Vagina (tissue), 2 donors: ENCODE data around the gene ADAMTS7. TPM values are rescaled to one million over a fixed set of nuclear protein-coding genes. Genes with fewer than 3 reads are reported as not detected.
A peak's percentile ranks its signal among the peaks of the same experiment; 100 is the strongest.

Experiments used
- DNase-seq, 2 donors: peaks; one replicate each; pipeline ENCODE4 v3.0.0-alpha.2; 2017; ENCODE audit errors: extremely low spot score in 2 of 2
- H3K27ac ChIP-seq: fragments of 200-600 bp; sonication (generic); one replicate; pipeline ENCODE4 v1.5.1; 2019
- H3K27me3 ChIP-seq: fragments of 200-600 bp; sonication (generic); one replicate; pipeline ENCODE4 v1.5.1; 2019
- H3K36me3 ChIP-seq, 2 donors: fragments of 200-600 bp; sonication (generic); one replicate each; pipeline ENCODE4 v1.5.1; 2017 to 2019
- H3K4me1 ChIP-seq: fragments of 200-600 bp; sonication (generic); one replicate; pipeline ENCODE4 v1.5.1; 2019
- H3K4me3 ChIP-seq, 2 donors: fragments of 200-600 bp; sonication (generic); 1 replicate in 1 of 2; 2 replicates in 1 of 2; pipeline ENCODE4 v1.5.1; 2016 to 2019
- H3K9me3 ChIP-seq: fragments of 200-600 bp; sonication (generic); one replicate; pipeline ENCODE4 v1.5.1; 2019
- POLR2A ChIP-seq, 2 donors: fragments of 450-650 bp; IDR thresholded peaks; one replicate each; pipeline ENCODE4 v1.6.1; 2017; ENCODE audit warnings: antibody characterized with exemption in 2 of 2, mild to moderate bottlenecking in 2 of 2, moderate library complexity in 2 of 2
- POLR2AphosphoS5 ChIP-seq, 2 donors: sonication (generic); formaldehyde crosslinking; IDR thresholded peaks; one replicate each; pipeline ENCODE4 v1.9.0; 2017; ENCODE audit warnings: antibody characterized with exemption in 2 of 2, mild to moderate bottlenecking in 2 of 2, low read depth in 1 of 2; ENCODE audit not compliant: insufficient read depth in 1 of 2
- intact Hi-C: fragments of 100-400 bp; cut with DNase I; formaldehyde crosslinking; loops from one replicate; pipeline ENCODE4 v1.15.1; 2023
- total RNA-seq: library from RNA; depleted of rRNA; stranded (reverse); fragments of >200 nt; gene quantifications from one replicate; pipeline ENCODE4 v1.2.3, GENCODE V29; 2016
- TF ChIP-seq, protein P1 (sequence below), 3 experiments: fragments of 450-650 bp in 2 of 3; fragments of 200-600 bp in 1 of 3; sonication (generic) in 1 of 3; IDR thresholded peaks; one replicate each; pipeline ENCODE4 v1.5.1; 2017 to 2019; ENCODE audit warnings: antibody characterized with exemption in 3 of 3, mild to moderate bottlenecking in 2 of 3, moderate library complexity in 2 of 3

ADAMTS7 gene
- total RNA-seq, 1 donor from 2014 or later: 2.5 TPM

DNA sequence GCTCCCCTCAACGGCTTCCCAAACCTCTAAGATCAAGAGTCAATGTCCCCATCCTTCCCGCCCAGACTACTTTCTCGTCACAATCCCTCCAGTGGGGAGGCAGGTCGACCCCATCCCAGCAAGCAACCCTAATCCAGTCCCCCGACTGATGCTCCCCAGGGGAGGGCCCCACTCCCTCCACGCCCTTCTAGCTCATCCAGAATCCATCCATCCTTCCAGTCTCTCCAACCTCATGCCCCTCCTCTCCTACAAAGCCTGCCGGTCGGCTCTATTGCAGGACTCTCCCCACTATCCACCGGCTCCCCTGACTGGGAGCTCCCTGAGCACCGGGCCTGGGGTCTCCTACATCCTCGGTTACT, 1.3 kb downstream of the ADAMTS7 start:
- Histone ChIP-seq H3K4me3 (peak overlapping the region; percentile 65 to 85), H3K27ac (peak overlapping the region; percentile 79), H3K36me3 (no peaks in the 10 kb centered on the region), H3K4me1 (peaks cover 24% of the 10 kb centered on the region), H3K9me3 (no peaks in the 10 kb centered on the region), H3K27me3 (no peaks in the 10 kb centered on the region)
- DNase-seq: no peak
- TF ChIP-seq POLR2A (IDR thresholded peaks at IDR 0.05) (no peak), POLR2AphosphoS5 (IDR thresholded peaks at IDR 0.05; ENCODE audit: insufficient read depth in 1 of 2, low read depth in 1 of 2) (no peak)
- TF ChIP-seq, protein P1, sequence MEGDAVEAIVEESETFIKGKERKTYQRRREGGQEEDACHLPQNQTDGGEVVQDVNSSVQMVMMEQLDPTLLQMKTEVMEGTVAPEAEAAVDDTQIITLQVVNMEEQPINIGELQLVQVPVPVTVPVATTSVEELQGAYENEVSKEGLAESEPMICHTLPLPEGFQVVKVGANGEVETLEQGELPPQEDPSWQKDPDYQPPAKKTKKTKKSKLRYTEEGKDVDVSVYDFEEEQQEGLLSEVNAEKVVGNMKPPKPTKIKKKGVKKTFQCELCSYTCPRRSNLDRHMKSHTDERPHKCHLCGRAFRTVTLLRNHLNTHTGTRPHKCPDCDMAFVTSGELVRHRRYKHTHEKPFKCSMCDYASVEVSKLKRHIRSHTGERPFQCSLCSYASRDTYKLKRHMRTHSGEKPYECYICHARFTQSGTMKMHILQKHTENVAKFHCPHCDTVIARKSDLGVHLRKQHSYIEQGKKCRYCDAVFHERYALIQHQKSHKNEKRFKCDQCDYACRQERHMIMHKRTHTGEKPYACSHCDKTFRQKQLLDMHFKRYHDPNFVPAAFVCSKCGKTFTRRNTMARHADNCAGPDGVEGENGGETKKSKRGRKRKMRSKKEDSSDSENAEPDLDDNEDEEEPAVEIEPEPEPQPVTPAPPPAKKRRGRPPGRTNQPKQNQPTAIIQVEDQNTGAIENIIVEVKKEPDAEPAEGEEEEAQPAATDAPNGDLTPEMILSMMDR (IDR thresholded peaks at IDR 0.05): no peak
- intact Hi-C loops: no loop called here

DNA sequence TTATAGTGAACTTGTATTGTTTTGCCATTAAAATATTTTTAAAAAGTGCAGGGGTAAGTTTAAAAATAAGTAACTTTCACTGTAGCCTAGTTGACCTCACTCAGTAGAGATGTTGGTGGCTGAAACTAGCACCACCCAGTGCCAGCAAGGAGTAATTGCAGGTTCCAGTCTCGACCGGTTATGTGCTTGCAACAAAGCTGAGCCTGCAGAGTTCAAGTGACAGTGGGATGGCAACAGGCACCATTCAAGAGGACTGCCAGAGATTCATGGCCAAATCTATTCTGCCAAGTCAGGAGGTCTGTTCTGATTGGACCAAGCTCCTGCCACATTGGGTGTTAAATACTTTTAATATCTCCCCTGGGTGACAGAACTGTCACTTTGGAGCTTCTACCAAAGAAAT, 2.7 kb downstream of the ADAMTS7 start:
- intact Hi-C loops: no loop called here
- Histone ChIP-seq H3K27ac (no peak overlapping the region), H3K4me3 (no peak overlapping the region), H3K9me3 (no peaks in the 10 kb centered on the region), H3K36me3 (no peaks in the 10 kb centered on the region), H3K27me3 (no peaks in the 10 kb centered on the region), H3K4me1 (peaks cover 24% of the 10 kb centered on the region)
- DNase-seq: no peak
- TF ChIP-seq, protein P1 (IDR thresholded peaks at IDR 0.05): no peak
- TF ChIP-seq POLR2A (IDR thresholded peaks at IDR 0.05) (no peak), POLR2AphosphoS5 (IDR thresholded peaks at IDR 0.05; ENCODE audit: insufficient read depth in 1 of 2, low read depth in 1 of 2) (no peak)

DNA sequence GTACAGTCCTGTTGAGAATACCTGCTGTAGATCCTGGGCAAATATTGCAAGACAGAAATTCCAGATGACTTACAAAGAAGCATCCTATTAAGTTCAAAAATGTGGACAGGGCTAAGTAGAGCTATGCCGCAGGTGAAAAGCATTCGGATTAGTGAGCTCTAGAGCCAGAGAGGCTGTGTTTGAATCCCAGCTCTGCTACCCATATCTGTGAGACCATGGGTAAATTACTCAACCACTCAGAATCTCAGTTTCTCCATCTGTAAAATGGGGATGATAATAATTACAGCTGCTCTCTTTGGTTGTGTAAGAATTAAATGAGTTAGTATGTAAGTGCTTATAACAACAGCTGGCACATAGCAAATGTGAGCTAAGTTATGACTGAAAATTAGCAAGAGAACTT, 3.9 kb downstream of the ADAMTS7 start:
- DNase-seq: no peak
- no peaks in the 10 kb centered on the region for H3K9me3 ChIP-seq
- H3K4me1 ChIP-seq: peaks cover 21% of the 10 kb centered on the region
- no peak overlapping the region for H3K27ac ChIP-seq
- no peak overlapping the region for H3K4me3 ChIP-seq
- intact Hi-C loops: no loop called here
- no peaks in the 10 kb centered on the region for H3K27me3 ChIP-seq
- H3K36me3 ChIP-seq: no peaks in the 10 kb centered on the region
- TF ChIP-seq POLR2AphosphoS5 (IDR thresholded peaks at IDR 0.05; ENCODE audit: insufficient read depth in 1 of 2, low read depth in 1 of 2): no peak
- TF ChIP-seq, protein P1 (IDR thresholded peaks at IDR 0.05): no peak
- TF ChIP-seq POLR2A (IDR thresholded peaks at IDR 0.05): no peak

DNA sequence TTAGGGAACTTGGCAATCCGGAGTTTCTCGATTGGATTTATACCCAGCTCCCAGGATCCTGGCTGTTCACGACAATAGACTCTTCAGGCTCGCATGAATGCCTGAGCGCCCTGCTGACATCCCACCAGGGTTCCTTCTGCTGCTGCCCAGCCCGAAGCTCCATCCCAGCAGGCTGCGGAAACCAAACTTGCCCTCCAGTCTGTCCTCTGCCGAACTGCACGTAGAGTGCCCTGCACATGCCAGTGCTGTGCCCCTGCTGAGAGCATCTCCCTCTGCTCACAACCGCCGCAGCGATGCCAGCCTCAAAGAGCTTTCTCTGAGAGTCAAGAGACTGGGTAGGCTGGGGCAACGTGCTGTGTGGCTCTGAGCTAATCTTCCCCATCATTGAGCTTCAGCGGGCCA, 6.9 kb downstream of the ADAMTS7 start:
- intact Hi-C loops: no loop called here
- H3K27me3 ChIP-seq: no peaks in the 10 kb centered on the region
- H3K36me3 ChIP-seq: no peaks in the 10 kb centered on the region
- H3K4me1 ChIP-seq: no peaks in the 10 kb centered on the region
- H3K4me3 ChIP-seq: no peak overlapping the region
- H3K27ac ChIP-seq: no peak overlapping the region
- TF ChIP-seq POLR2A (IDR thresholded peaks at IDR 0.05): no peak
- TF ChIP-seq, protein P1 (IDR thresholded peaks at IDR 0.05): no peak
- TF ChIP-seq POLR2AphosphoS5 (IDR thresholded peaks at IDR 0.05; ENCODE audit: insufficient read depth in 1 of 2, low read depth in 1 of 2): no peak
- no peak for DNase-seq
- H3K9me3 ChIP-seq: no peaks in the 10 kb centered on the region

DNA sequence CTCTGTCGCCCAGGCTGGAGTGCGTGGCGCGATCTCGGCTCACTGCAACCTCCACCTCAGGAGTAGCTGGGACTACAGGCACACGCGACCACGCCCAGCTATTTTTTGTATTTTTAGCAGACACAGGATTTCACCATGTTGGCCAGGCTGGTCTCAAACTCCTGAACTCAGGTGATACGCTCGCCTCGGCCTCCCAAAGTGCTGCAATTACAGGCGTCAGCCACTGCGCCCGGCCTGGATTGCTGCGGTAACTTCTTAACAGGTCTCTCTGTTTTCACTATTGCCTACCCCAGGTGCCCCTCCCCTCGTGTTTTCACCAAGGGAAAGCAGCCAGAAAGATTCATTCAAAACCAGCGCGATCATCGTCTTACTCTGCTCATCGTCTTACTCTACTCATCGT, 10.5 kb downstream of the ADAMTS7 start:
- Histone ChIP-seq H3K4me3 (no peak overlapping the region), H3K4me1 (peaks cover 8% of the 10 kb centered on the region), H3K36me3 (no peaks in the 10 kb centered on the region), H3K9me3 (no peaks in the 10 kb centered on the region), H3K27me3 (no peaks in the 10 kb centered on the region), H3K27ac (no peak overlapping the region)
- DNase-seq: no peak
- intact Hi-C loops: no loop called here
- TF ChIP-seq, protein P1 (IDR thresholded peaks at IDR 0.05): no peak
- no peak for TF ChIP-seq POLR2A (IDR thresholded peaks at IDR 0.05)
- TF ChIP-seq POLR2AphosphoS5 (IDR thresholded peaks at IDR 0.05; ENCODE audit: insufficient read depth in 1 of 2, low read depth in 1 of 2): no peak
